SK-N-SH treated with all-trans-retinoic acid at 6 μM for 48 hours (cell line): ENCODE results near the gene LRRC7.
A peak's percentile ranks its signal among the peaks of the same experiment; 100 is the strongest.
"Not testable (repeated sequence)": the region's sequence is repeated elsewhere in the genome, so short reads cannot be mapped to it uniquely, and the experiment has no call there.

Experiments
- ATAC-seq: fragments of 200-7000 bp; cut with Tn5 transposase; 3 replicates; pipeline ENCODE4 v1.9.1; 2020; ENCODE audit warnings: mild to moderate bottlenecking, moderate library complexity
- ARNTL ChIP-seq: fragments of 450-650 bp; formaldehyde crosslinking; IDR thresholded peaks from 2 replicates; pipeline ENCODE4 v1.5.0; 2020; ENCODE audit warnings: low read depth, mild to moderate bottlenecking, moderate library complexity, borderline replicate concordance
- BACH2 ChIP-seq: fragments of 250-450 bp; sonication (Bioruptor Pico); IDR thresholded peaks from 2 replicates; pipeline ENCODE4 v1.9.0; 2021; ENCODE audit warnings: mild to moderate bottlenecking, borderline replicate concordance
- CSDC2 ChIP-seq: fragments of 250-450 bp; sonication (Bioruptor Pico); IDR thresholded peaks from 2 replicates; pipeline ENCODE4 v1.5.0; 2020; ENCODE audit warnings: mild to moderate bottlenecking, moderate library complexity
- ESRRG ChIP-seq: fragments of 250-450 bp; sonication (Bioruptor Pico); IDR thresholded peaks from 2 replicates; pipeline ENCODE4 v1.6.1; 2021; ENCODE audit warnings: mild to moderate bottlenecking
- ISL1 ChIP-seq: fragments of 250-450 bp; sonication (Bioruptor Pico); IDR thresholded peaks from 2 replicates; pipeline ENCODE4 v2.1.2; 2022; ENCODE audit warnings: mild to moderate bottlenecking, moderate library complexity
- OSR1 ChIP-seq: fragments of 250-450 bp; sonication (Bioruptor Pico); IDR thresholded peaks from 2 replicates; pipeline ENCODE4 v1.8.0; 2022; ENCODE audit warnings: moderate library complexity, mild to moderate bottlenecking, inconsistent platforms
- PATZ1 ChIP-seq: fragments of 250-450 bp; sonication (Bioruptor Pico); IDR thresholded peaks from 2 replicates; pipeline ENCODE4 v1.8.0; 2020; ENCODE audit warnings: mild to moderate bottlenecking, moderate library complexity, borderline replicate concordance
- POU6F1 ChIP-seq: fragments of 250-450 bp; sonication (Bioruptor Pico); IDR thresholded peaks from 2 replicates; pipeline ENCODE4 v1.8.0; 2021; ENCODE audit warnings: low read depth, mild to moderate bottlenecking, moderate library complexity, borderline replicate concordance
- PPARA ChIP-seq: fragments of 250-450 bp; sonication (Bioruptor Pico); IDR thresholded peaks from 2 replicates; pipeline ENCODE4 v1.5.0; 2020; ENCODE audit warnings: mild to moderate bottlenecking, borderline replicate concordance
- RARB ChIP-seq: fragments of 250-450 bp; sonication (Bioruptor Pico); IDR thresholded peaks from 2 replicates; pipeline ENCODE4 v1.8.0; 2021; ENCODE audit warnings: mild to moderate bottlenecking, moderate library complexity
- SNAI2 ChIP-seq: fragments of 250-450 bp; sonication (Bioruptor Pico); IDR thresholded peaks from 2 replicates; pipeline ENCODE4 v1.5.0; 2020; ENCODE audit warnings: mild to moderate bottlenecking, moderate library complexity
- TCF4 ChIP-seq: fragments of 250-450 bp; sonication (Bioruptor Pico); IDR thresholded peaks from 2 replicates; pipeline ENCODE4 v1.8.0; 2021; ENCODE audit warnings: mild to moderate bottlenecking, moderate library complexity, borderline replicate concordance
- TOX ChIP-seq: fragments of 250-450 bp; sonication (Bioruptor Pico); IDR thresholded peaks from 2 replicates; pipeline ENCODE4 v1.8.0; 2021; ENCODE audit warnings: mild to moderate bottlenecking, moderate library complexity, borderline replicate concordance
- TSHZ2 ChIP-seq: fragments of 250-450 bp; sonication (Bioruptor Pico); IDR thresholded peaks from 2 replicates; pipeline ENCODE4 v1.5.0; 2020; ENCODE audit warnings: mild to moderate bottlenecking, moderate library complexity
- ZC3H10 ChIP-seq: fragments of 250-450 bp; sonication (Bioruptor Pico); IDR thresholded peaks from 2 replicates; pipeline ENCODE4 v1.5.1; 2021; ENCODE audit warnings: mild to moderate bottlenecking, moderate library complexity
- ZFP3 ChIP-seq: fragments of 250-450 bp; sonication (Bioruptor Pico); IDR thresholded peaks from 2 replicates; pipeline ENCODE4 v1.5.0; 2020; ENCODE audit warnings: mild to moderate bottlenecking, moderate library complexity
- ZFP30 ChIP-seq: fragments of 450-650 bp; formaldehyde crosslinking; IDR thresholded peaks from 2 replicates; pipeline ENCODE4 v1.5.0; 2022; ENCODE audit warnings: mild to moderate bottlenecking, moderate library complexity
- ZNF565 ChIP-seq: fragments of 450-650 bp; formaldehyde crosslinking; conservative IDR thresholded peaks from 2 replicates; pipeline ENCODE4 v1.5.0; 2020; ENCODE audit warnings: low read depth, mild to moderate bottlenecking, moderate library complexity
- ZNF70 ChIP-seq: fragments of 450-650 bp; formaldehyde crosslinking; IDR thresholded peaks from 2 replicates; pipeline ENCODE4 v1.5.0; 2020; ENCODE audit warnings: mild to moderate bottlenecking, moderate library complexity
- ZNF8 ChIP-seq: fragments of 450-650 bp; formaldehyde crosslinking; IDR thresholded peaks from 2 replicates; pipeline ENCODE4 v1.5.0; 2020; ENCODE audit warnings: mild to moderate bottlenecking, moderate library complexity

Gene LRRC7

GRCh38 chr1:70043804-70044203 is 476.1 kb downstream of the LRRC7 start:
- peak; percentile 83 for ATAC-seq
- TF ChIP-seq OSR1: no peak
- no peak for TF ChIP-seq PPARA (CRISPR knock-in tag)
- no peak for TF ChIP-seq ZNF565 (CRISPR knock-in tag)
- no peak for TF ChIP-seq TSHZ2 (CRISPR knock-in tag)
- TF ChIP-seq PATZ1 (CRISPR knock-in tag): no peak
- TF ChIP-seq RARB (CRISPR knock-in tag): no peak
- no peak for TF ChIP-seq TOX (CRISPR knock-in tag)
- no peak for TF ChIP-seq ZC3H10 (CRISPR knock-in tag)
- TF ChIP-seq ZNF8 (CRISPR knock-in tag): no peak
- no peak for TF ChIP-seq ISL1 (CRISPR knock-in tag)
- no peak for TF ChIP-seq POU6F1

GRCh38 chr1:70044832-70045231 is 477.1 kb downstream of the LRRC7 start:
- TF ChIP-seq RARB (CRISPR knock-in tag) (no peak), PPARA (CRISPR knock-in tag) (no peak), ZNF70 (CRISPR knock-in tag) (no peak), OSR1 (no peak), PATZ1 (CRISPR knock-in tag) (no peak), ZFP3 (no peak), TCF4 (CRISPR knock-in tag) (no peak), TOX (CRISPR knock-in tag) (no peak), ESRRG (CRISPR knock-in tag) (no peak), SNAI2 (no peak), ISL1 (CRISPR knock-in tag) (no peak; the same call in 1 of the 2 replicates), CSDC2 (no peak), ZC3H10 (CRISPR knock-in tag) (no peak)
- ATAC-seq: peak; percentile 76

- not testable (repeated sequence) for ATAC-seq
Observed at GRCh38 chr1:70045581-70045980, 477.9 kb downstream of the LRRC7 start.

GRCh38 chr1:70048336-70049094 is 480.8 kb downstream of the LRRC7 start:
- ATAC-seq: no peak
- TF ChIP-seq SNAI2: no peak
- no peak for TF ChIP-seq TCF4 (CRISPR knock-in tag)
- TF ChIP-seq TOX (CRISPR knock-in tag): no peak
- no peak for TF ChIP-seq RARB (CRISPR knock-in tag)
- TF ChIP-seq ARNTL: no peak
- no peak for TF ChIP-seq CSDC2
- no peak for TF ChIP-seq ZNF8 (CRISPR knock-in tag)
- TF ChIP-seq ESRRG (CRISPR knock-in tag): no peak
- no peak for TF ChIP-seq OSR1
- no peak for TF ChIP-seq PPARA (CRISPR knock-in tag)
- TF ChIP-seq ZFP30 (CRISPR knock-in tag): no peak
- TF ChIP-seq POU6F1: no peak
- no peak for TF ChIP-seq TSHZ2 (CRISPR knock-in tag)
- no peak for TF ChIP-seq BACH2 (CRISPR knock-in tag)
- TF ChIP-seq ZNF565 (CRISPR knock-in tag): no peak
